ENCODE measurements around the gene PTPN1.

Gene PTPN1

DNA sequence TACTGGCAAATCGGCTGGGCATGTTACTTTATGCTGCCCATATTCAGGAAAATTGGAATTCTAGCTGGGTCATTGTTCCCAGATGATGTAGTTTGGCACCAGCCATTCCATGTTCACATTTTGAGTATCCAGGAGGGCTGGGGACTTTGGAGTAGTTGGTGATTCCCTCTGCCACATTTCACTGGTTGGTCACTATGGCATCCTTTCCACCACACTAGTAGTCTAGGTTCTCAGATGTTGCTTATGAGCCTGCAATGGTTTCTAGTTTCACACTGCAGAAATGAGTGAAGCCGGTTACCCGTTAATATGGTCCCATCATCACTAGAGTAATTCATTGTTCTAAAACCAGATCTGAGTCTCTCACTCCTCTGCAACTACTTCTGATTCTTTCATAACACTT is 4.6 kb downstream of the PTPN1 start:
- no peak for DNase-seq

DNA sequence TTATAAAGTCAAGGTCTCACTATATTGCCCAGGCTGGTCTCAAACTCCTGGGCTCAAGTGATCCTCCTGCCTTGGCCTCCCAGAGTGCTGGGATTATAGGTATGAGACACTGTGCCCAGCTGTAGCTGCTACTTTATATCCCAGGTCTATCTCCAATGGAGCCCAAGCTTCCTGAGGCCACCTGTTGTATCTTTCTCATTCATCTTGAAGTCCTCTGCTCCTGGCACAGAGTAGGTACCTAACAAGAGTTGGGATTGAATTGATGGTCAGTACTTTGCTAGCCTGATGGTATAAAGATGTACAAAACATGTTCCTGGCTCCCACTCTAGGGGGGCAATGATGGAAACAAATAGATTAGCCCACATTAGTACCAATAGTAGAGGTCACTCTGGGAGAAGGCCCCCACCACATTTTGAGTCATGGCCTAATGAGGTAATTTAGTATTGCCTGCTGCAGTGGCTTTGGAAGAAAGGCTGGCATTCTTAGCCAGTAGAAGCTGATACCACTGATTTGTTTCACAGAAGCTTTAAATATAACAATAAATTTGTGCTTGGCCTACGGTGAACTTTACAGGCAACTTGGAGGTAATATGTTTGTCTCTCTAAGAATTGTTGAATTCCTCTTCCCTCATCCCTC is 5.4 kb downstream of the PTPN1 start:
- DNase-seq: no peak

DNA sequence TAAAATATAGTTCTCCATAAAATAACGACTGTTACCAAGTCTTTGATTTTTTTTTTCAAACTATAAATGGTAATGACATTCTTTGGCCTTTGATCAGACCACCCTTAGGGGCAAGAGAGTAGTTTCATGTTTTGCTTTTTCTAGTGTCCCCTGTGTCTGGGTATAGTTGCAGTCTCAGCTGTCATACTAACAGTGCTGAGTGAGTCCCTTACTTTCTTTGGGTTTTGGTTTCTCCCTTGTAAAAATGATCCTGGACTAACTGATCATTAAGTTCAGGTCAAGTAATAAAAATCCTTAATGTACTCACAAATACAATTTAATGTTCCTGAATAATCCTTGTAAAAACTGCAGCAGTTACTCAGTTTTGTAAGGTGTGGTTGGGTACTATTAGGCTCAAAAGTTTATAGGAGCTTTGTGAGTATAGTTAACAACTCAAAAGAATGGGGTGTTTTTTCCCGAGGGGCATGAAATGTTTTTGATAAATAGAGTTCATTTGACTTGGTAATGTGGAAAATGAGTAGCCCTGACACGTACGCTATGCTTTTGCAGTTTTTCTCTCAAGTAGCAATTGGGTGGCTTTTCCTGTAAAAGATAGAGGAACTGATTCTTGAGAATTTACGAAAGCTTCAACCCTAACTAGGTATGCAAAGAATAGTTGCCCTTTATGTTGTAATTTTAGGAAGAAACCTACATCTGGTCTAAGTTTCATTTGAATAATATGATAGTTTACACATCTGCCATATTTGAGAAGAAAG is 6.2 kb downstream of the PTPN1 start:
- DNase-seq: no peak

DNA sequence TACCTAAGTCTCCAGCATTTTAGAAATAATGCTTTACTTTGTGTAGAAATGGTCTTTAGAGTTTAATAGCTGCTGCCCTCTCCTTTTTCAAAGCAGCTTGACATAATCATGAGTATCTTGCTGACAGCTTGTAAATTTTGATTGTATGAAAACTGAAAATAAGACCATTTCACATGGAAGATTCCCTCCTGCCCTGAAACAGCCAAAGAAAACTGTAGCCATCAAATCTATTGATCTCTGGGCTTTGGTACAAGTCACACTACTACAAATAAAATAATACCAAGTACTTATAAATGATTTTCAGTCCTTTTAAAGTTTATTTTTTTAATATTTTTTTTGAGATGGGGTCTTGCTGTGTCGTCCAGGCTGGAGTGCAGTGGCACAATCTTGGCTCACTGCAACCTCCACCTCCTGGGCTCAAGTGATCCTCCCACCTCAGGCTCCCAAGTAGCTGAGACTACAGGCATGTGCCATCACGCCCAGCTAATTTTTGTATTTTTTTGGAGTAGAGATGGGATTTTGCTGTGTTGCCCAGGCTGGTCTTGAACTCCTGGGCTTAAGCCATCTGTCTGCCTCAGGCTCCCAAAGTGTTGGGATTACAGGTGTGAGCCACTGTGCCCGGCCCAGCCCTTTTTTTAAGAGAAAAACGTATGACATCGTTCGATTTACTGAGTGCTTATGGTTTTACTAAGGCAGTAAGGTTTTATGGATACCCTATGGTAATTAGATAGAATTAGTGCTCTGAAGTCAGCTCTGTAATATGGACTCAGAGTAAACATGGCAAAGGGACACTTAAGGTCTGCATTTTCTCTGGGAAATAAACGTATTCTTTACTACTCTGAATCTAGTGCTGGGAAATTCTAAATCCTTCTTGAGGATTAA is 7.0 kb downstream of the PTPN1 start:
- no peak for DNase-seq

GRCh38 chr20:50517817-50518154 is 7.6 kb downstream of the PTPN1 start:
- DNase-seq: no peak

DNA sequence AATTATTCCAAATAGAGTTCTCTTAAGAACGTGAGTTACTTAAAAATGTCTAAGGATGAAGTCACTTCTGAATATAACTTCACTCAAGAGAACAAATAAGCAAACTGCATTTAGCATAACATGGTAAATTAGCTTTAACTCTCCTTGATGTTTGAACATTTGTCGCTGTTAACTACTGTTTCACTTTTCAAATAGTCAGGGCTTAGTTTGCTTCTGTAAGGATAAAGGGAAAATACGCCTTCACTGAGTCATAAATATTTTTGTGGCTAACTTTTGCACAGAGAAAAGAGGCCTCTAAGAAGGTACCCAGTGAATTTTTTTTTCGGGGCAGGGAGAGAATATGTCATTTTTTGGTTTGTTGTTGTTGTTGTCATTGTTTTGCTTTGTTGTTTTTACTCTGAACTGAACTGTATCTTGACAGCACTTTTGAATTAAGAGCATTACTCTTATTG is 8.1 kb downstream of the PTPN1 start:
- no peak for DNase-seq

- no peak for DNase-seq
Observed at GRCh38 chr20:50519036-50519762, 9.0 kb downstream of the PTPN1 start.

GRCh38 chr20:50520222-50520880 is 10.2 kb downstream of the PTPN1 start:
- no peak for DNase-seq

DNA sequence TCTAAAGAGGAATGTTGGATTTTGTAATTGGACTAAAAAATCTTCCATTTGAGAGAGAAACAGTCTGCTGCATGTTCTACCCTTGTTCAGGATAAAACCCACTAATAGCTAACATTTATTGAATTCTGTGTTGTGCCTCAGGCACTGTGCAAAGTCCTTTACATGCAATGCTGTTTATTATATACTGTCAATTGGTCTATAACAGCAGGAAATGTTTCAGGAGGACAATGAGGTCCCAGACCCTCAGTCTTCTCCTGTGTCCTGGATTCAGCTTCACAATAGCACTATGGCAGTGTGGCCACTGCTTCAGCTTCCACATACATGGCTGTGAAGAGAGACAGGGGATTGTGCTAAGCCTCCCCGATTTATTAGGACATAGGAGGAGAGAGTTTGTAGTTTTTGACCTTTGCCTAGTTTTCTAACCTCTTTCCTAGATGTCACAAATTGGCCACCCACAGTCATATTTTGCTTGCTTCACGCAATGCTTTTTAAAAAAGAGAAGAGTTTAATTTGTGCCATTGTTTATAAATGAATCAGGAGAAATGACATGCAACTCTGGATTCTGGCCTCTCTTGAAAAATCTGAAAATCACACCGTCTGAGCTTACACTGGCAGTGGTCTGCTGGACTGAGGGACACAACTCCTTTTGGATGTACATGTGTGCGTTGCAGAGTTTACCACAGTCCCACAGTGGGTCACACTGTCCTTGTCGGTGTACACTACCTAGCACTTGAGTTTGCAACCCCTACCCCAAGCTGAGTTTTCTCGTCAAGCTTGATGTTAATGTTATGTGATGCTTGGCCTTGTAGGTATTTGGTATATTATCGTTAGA is 11.3 kb downstream of the PTPN1 start:
- DNase-seq: no peak

DNA sequence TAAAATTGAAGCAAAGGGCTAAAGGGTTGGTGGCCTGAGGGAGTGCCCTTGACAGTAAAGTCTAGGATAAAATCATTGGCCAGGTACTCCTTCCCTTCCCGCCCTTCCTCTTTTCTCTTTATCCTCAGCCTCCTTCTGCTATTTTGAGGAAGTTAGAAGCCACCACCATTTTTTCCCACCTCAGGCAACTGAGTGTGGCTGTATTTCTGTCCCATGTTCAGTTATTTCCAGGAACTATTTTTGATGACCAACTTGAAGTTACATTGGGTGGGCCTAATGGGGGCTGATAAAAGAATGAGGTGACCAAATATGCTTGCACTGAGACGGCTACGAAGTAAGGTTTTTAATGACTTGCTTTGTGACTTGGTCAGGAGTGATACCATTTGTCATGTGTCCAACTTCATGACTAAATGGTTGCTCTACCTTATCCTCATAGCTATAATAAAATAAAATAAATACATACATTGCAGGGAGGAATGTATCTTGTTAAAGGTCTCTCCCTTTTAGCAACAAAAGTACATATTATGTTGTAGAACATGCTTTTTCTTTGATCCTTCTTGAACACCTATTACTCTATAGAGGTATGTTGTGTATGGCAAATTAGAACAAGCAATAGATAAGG is 12.0 kb downstream of the PTPN1 start:
- no peak for DNase-seq

DNA sequence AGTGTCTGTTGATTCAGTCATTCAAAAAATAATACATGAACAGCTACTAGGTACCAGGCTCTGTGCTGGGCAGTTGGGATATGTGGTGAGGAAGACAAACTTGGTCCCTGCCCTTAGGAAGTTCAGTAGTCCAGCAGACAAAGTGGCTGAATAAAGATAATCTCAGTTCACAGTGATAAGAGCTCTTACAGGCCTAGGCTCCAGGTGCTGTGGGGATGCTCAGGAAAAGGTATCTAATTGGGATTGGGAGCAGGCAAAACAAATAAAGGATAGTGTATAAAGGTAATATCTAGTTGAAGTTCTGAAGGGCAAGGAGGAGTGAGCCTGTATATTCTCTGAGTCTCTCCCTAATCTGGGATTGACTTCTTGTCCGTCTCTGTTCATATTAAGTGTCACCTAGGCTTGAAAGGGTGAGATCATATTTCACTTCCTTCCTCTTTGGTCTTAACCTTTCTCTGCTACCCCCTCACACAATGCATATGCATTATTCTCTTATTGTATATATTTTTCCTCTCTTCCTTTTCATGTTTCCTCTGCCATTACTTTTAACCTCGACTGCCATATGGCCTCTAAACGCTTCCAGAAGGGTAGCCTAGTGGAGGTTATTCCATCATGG is 13.5 kb downstream of the PTPN1 start:
- DNase-seq: no peak

- DNase-seq: no peak
Observed at GRCh38 chr20:50525681-50526080, 15.5 kb downstream of the PTPN1 start.

GRCh38 chr20:50526403-50526989 is 16.3 kb downstream of the PTPN1 start:
- no peak for DNase-seq

- DNase-seq: no peak
Observed at GRCh38 chr20:50527068-50527605, 17.0 kb downstream of the PTPN1 start.

GRCh38 chr20:50528129-50528528 is 17.9 kb downstream of the PTPN1 start:
- no peak for DNase-seq

- DNase-seq: no peak
Observed at GRCh38 chr20:50528804-50529351, 18.7 kb downstream of the PTPN1 start.

DNA sequence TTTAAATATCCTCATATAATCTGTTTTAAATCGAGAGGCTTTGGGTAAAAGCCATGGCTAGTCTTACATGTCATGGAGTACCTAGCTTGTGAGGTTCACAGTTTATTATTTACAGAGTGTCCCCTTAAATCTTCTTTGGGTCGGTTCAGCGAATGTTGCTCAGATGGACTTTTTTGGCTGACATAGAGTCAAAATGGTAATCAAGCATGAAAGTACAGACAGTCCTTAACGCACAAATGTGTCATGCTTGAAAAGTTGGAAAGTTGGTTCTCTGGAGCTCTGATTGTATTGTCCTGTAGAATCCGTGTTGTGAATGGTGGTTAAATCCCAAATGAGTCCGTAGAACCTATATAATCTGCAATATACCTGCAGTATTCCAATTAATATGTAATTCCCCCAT is 22.0 kb downstream of the PTPN1 start:
- no peak for DNase-seq

DNA sequence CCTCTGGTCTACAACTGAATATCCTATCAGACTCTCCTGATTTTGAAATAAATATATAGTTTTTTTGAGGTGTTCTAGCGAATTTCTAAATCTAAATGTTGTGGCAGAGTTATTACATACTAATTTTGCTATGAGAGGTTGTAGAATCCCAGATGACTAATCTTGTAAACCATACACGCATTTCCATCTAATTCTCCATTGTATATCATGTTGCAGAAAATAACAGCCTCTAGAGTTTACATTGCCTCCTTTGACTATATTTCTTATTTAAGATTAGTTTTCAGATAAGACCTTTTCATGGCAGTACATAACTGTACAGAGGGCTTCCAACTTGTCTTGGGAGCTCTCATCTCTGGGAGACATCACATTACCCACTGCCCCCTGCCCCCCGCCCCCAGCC is 22.9 kb downstream of the PTPN1 start:
- DNase-seq: no peak

DNA sequence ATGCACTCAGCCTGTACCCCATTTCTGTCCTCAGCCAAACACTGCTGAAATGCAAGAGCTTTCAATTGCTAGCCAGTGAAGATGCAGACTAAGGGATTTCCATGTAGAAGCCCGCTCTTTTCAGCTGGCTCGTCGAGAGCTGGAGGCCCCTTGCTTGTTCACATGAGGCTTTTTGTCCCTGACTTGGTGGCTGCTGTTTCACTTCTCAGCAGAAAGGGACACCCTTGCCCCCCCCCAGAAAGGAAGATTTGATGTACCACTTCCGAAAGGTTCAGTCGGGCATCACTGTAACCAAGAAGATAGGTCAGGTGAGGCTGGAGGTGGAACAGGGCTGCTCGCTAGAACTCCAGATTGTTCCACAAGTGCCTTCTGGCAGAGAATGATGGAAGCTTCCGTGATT is 23.3 kb downstream of the PTPN1 start:
- DNase-seq: no peak

GRCh38 chr20:50534567-50534966 is 24.4 kb downstream of the PTPN1 start:
- no peak for DNase-seq

Measured in SHP77 (cell line).